ENCODE data around the gene APBB1. TPM values are rescaled to one million over a fixed set of nuclear protein-coding genes. Genes with fewer than 3 reads are reported as not detected.

The APBB1 gene
- total RNA-seq, 1 experiment from 2014 or later = 0.90 TPM

- Histone ChIP-seq H2AFZ (no peak overlapping the region), H3K9me2 (ENCODE audit: insufficient read depth) (no peaks in the 10 kb centered on the region), H3F3A (ENCODE audit: insufficient read depth, low read depth) (no peaks in the 10 kb centered on the region), H3K4me3 (no peak overlapping the region), H3K27me3 (ENCODE audit: insufficient read depth, low read depth) (no peaks in the 10 kb centered on the region), H3K4me1 (replicated peaks; ENCODE audit: insufficient read depth) (peaks cover 5% of the 10 kb centered on the region; the same call in 1 of the 2 replicates), H3K4me2 (no peak overlapping the region), H4K20me1 (ENCODE audit: insufficient read depth) (no peaks in the 10 kb centered on the region), H3K27ac (no peak overlapping the region), H3K79me2 (ENCODE audit: low read depth) (no peaks in the 10 kb centered on the region), H3K9me3 (ENCODE audit: insufficient read depth, low read depth) (no peaks in the 10 kb centered on the region), H3K36me3 (ENCODE audit: low read depth) (no peaks in the 10 kb centered on the region)
- ChIA-PET CTCF (no interaction called here), POLR2A (ENCODE audit: unreplicated experiment) (no interaction called here)
- intact Hi-C loops (cut with micrococcal nuclease; ENCODE audit: unreplicated experiment) = no loop called here
- no TSS peak for BruUV-seq (replicated peaks)
- TF ChIP-seq CTCF (conservative IDR thresholded peaks at IDR 0.05) = no peak
- no peak for TF ChIP-seq EZH2 (IDR thresholded peaks at IDR 0.05; ENCODE audit: low read depth)
- DNase-seq = no peak
These were observed 38.9 kb upstream of the APBB1 start for GRCh38 chr11:6457581-6458320.

- intact Hi-C loops (cut with micrococcal nuclease; ENCODE audit: unreplicated experiment) = no loop called here
- Histone ChIP-seq H3K79me2 (ENCODE audit: low read depth) (no peaks in the 10 kb centered on the region), H3K4me2 (no peak overlapping the region), H3K27ac (no peak overlapping the region), H3K36me3 (ENCODE audit: low read depth) (no peaks in the 10 kb centered on the region), H3F3A (ENCODE audit: insufficient read depth, low read depth) (no peaks in the 10 kb centered on the region), H3K9me3 (ENCODE audit: insufficient read depth, low read depth) (no peaks in the 10 kb centered on the region), H3K27me3 (ENCODE audit: insufficient read depth, low read depth) (no peaks in the 10 kb centered on the region), H3K4me1 (replicated peaks; ENCODE audit: insufficient read depth) (peaks cover 5% of the 10 kb centered on the region; the same call in 1 of the 2 replicates), H2AFZ (no peak overlapping the region), H4K20me1 (ENCODE audit: insufficient read depth) (no peaks in the 10 kb centered on the region), H3K9me2 (ENCODE audit: insufficient read depth) (no peaks in the 10 kb centered on the region), H3K4me3 (no peak overlapping the region)
- ChIA-PET POLR2A (ENCODE audit: unreplicated experiment) (no interaction called here), CTCF (no interaction called here)
- DNase-seq = no peak
- TF ChIP-seq CTCF (conservative IDR thresholded peaks at IDR 0.05) (no peak), EZH2 (IDR thresholded peaks at IDR 0.05; ENCODE audit: low read depth) (no peak)
- no TSS peak for BruUV-seq (replicated peaks)
These were observed 37.6 kb upstream of the APBB1 start for GRCh38 chr11:6456361-6457073.

GRCh38 chr11:6455070-6455469 is 36.2 kb upstream of the APBB1 start:
- no peaks in the 10 kb centered on the region for H3F3A ChIP-seq (ENCODE audit: insufficient read depth, low read depth)
- no peak for TF ChIP-seq EZH2 (IDR thresholded peaks at IDR 0.05; ENCODE audit: low read depth)
- TF ChIP-seq CTCF (conservative IDR thresholded peaks at IDR 0.05) = no peak
- H4K20me1 ChIP-seq (ENCODE audit: insufficient read depth) = no peaks in the 10 kb centered on the region
- no peaks in the 10 kb centered on the region for H3K36me3 ChIP-seq (ENCODE audit: low read depth)
- no peak overlapping the region for H3K4me2 ChIP-seq
- no peaks in the 10 kb centered on the region for H3K9me2 ChIP-seq (ENCODE audit: insufficient read depth)
- H3K27me3 ChIP-seq (ENCODE audit: insufficient read depth, low read depth) = no peaks in the 10 kb centered on the region
- BruUV-seq (replicated peaks) = no TSS peak
- no peak overlapping the region for H3K27ac ChIP-seq
- DNase-seq = no peak
- ChIA-PET CTCF (no interaction called here), POLR2A (ENCODE audit: unreplicated experiment) (no interaction called here)
- no peak overlapping the region for H3K4me3 ChIP-seq
- H3K9me3 ChIP-seq (ENCODE audit: insufficient read depth, low read depth) = no peaks in the 10 kb centered on the region
- H3K79me2 ChIP-seq (ENCODE audit: low read depth) = no peaks in the 10 kb centered on the region
- intact Hi-C loops (cut with micrococcal nuclease; ENCODE audit: unreplicated experiment) = no loop called here
- H3K4me1 ChIP-seq (replicated peaks; ENCODE audit: insufficient read depth) = peaks cover 5% of the 10 kb centered on the region; the same call in 1 of the 2 replicates
- no peak overlapping the region for H2AFZ ChIP-seq
